Spleen (tissue), 7 donors: ENCODE results near the gene HOXB9.

Experiments used
- CTCF ChIP-seq, 11 experiments: fragments of 200-600 bp in 7 of 11; fragments of 450-650 bp in 4 of 11; sonication (generic) in 4 of 11; IDR thresholded peaks in 8 of 11; conservative IDR thresholded peaks in 3 of 11; 1 replicate in 7 of 11; 2 replicates in 4 of 11; pipeline versions ENCODE4 v1.4.0 to v1.8.0; 2016 to 2021; ENCODE audit warnings: antibody characterized with exemption in 11 of 11, inconsistent platforms in 4 of 11, mild to moderate bottlenecking in 1 of 11
- POLR2A ChIP-seq, 3 donors: fragments of 450-650 bp; IDR thresholded peaks; one replicate each; pipeline ENCODE4 v1.5.1; 2017; ENCODE audit warnings: antibody characterized with exemption in 3 of 3, mild to moderate bottlenecking in 1 of 3
- POLR2AphosphoS5 ChIP-seq, 3 donors: sonication (generic); formaldehyde crosslinking; IDR thresholded peaks; one replicate each; pipeline ENCODE4 v1.5.1; 2017; ENCODE audit warnings: antibody characterized with exemption in 3 of 3
- donor health status: DM: no; HTN: no; CAD: no; lungs with moderate emphysema.
- donor health status: DM: no; HTN: no; CAD: no.
- donor health status: DM: no; HTN: no; CAD: no.

- TF ChIP-seq CTCF (IDR thresholded peaks at IDR 0.05 in 8 of 11, conservative IDR thresholded peaks at IDR 0.05 in 3 of 11) (no peak), POLR2A (IDR thresholded peaks at IDR 0.05) (no peak), POLR2AphosphoS5 (IDR thresholded peaks at IDR 0.05) (no peak)
Measured at GRCh38 chr17:48624118-48624517, 2.0 kb downstream of the HOXB9 start.
